ENCODE measurements around the gene BRMS1L. TPM values are rescaled to one million over a fixed set of nuclear protein-coding genes. Genes with fewer than 3 reads are reported as not detected.
A peak's percentile ranks its signal among the peaks of the same experiment; 100 is the strongest.
"Not testable (repeated sequence)": the region's sequence is repeated elsewhere in the genome, so short reads cannot be mapped to it uniquely, and the experiment has no call there.

Gene BRMS1L
- total RNA-seq, 1 donor from 2014 or later: 14.3 TPM

DNA sequence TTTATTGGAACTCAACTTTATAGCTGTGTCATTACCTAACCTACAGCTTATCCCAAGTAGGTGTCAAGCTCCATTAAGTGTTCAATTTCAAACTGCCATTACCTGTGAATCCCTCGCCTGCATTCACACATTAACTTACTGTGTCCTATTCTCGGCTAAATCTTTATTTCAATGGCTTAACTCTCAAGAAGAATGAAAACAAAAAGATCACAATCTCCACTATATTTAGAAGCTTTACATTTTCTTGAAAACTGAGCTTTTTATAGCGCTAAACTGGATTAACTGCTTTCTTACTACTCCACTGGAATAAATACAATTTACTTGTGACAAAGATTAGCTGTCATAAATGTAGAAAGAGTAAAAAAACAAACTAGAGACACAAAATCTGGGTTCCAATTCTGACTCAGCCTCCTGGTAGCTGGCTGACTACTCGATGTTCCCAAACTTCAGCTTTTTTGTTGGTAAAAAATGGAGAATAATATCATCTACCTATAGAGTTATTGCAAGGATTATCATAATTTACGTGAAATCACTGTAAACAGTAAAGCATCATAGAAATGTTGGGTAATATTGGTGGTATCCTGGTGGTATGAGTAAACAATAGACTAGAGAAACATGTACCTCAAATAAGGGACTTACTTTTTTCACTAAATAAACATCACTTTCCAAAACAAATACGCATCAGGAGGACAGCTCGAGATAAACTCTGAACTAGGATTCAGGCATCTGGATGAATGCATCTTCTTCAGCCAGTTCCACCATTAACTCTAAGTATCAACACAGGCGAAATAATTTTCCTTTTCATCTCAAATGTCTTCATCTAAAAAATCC, 18.8 kb upstream of the BRMS1L start:
- H3K4me3 ChIP-seq: peak overlapping the region; percentile 78
- Mint-ChIP-seq H3K27ac (no peak overlapping the region), H3K4me1 (peaks cover 17% of the 10 kb centered on the region)

DNA sequence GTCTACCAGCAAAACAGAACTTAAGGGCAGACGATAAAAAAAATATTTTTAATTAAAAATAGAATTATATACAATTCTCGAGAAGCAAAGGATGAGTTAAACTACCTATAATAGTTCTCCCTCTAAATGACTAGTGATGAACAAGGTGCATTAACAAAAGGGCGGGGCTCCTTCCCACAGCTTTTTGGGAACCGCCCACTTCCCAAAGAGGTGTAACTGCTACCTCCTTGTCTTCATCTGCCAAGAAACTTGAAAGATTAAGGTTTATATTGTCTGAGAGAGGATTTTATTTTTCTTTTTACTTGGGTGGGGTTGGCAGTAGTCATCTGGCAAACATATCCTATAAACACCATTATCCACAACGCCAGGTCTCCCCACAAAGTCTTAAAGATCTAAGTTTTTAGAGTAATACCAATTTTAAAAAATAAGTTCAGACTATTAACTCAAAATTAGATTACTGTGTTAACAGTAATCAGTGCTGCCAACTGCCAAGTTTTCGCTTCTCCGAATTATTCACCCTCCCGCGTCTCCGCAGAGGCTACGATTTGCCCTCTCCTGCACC, 18.0 kb upstream of the BRMS1L start:
- no peaks in the 10 kb centered on the region for H3K27me3 Mint-ChIP-seq (ENCODE audit: insufficient read depth, low read depth)
- peak overlapping the region; percentile 51 for H3K9ac ChIP-seq
- peak overlapping the region; percentile 92 for H3K4me2 ChIP-seq
- H3K4me3 ChIP-seq: peak overlapping the region; percentile 78
- no peaks in the 10 kb centered on the region for H3K9me3 Mint-ChIP-seq
- H3K9me3 ChIP-seq (ENCODE audit: low read depth): no peaks in the 10 kb centered on the region
- H3K79me2 ChIP-seq (ENCODE audit: low read depth): peaks cover 45% of the 10 kb centered on the region
- TF ChIP-seq EZH2 (IDR thresholded peaks at IDR 0.05) (no peak), EZH2phosphoT487 (IDR thresholded peaks at IDR 0.05) (no peak)
- H2AFZ ChIP-seq (replicated peaks): peak overlapping the region; percentile 83
- H3K4me3 Mint-ChIP-seq: peak overlapping the region; percentile 96
- peak overlapping the region; percentile 73 for H3K27ac ChIP-seq
- H3K27me3 ChIP-seq: no peaks in the 10 kb centered on the region
- H4K20me1 ChIP-seq (ENCODE audit: low read depth): peaks cover 11% of the 10 kb centered on the region
- DNase-seq (ENCODE audit: low spot score): peak; percentile 43
- peaks cover 18% of the 10 kb centered on the region for H3K4me1 ChIP-seq
- H3K36me3 Mint-ChIP-seq: peaks cover 4% of the 10 kb centered on the region
- H3F3A ChIP-seq (ENCODE audit: low read depth): peaks cover 24% of the 10 kb centered on the region
- H3K36me3 ChIP-seq: no peaks in the 10 kb centered on the region
- H3K27ac Mint-ChIP-seq: peak overlapping the region; percentile 53
- H3K4me1 Mint-ChIP-seq: peaks cover 17% of the 10 kb centered on the region

More for the DNA sequence above, 18.8 kb upstream of the BRMS1L start:
- Histone ChIP-seq H3K9ac (no peak overlapping the region), H3K79me2 (ENCODE audit: low read depth) (peaks cover 51% of the 10 kb centered on the region), H3K9me3 (ENCODE audit: low read depth) (no peaks in the 10 kb centered on the region), H4K20me1 (ENCODE audit: low read depth) (peaks cover 11% of the 10 kb centered on the region), H3K36me3 (no peaks in the 10 kb centered on the region), H3K4me2 (peak overlapping the region; percentile 92), H3F3A (ENCODE audit: low read depth) (peaks cover 24% of the 10 kb centered on the region), H3K27ac (no peak overlapping the region), H3K27me3 (no peaks in the 10 kb centered on the region), H3K4me1 (peaks cover 18% of the 10 kb centered on the region), H2AFZ (replicated peaks) (no peak overlapping the region)
- Mint-ChIP-seq H3K36me3 (peaks cover 4% of the 10 kb centered on the region), H3K4me3 (peak overlapping the region; percentile 96), H3K27me3 (ENCODE audit: insufficient read depth, low read depth) (no peaks in the 10 kb centered on the region), H3K9me3 (no peaks in the 10 kb centered on the region)
- DNase-seq (ENCODE audit: low spot score): no peak
- TF ChIP-seq EZH2phosphoT487 (IDR thresholded peaks at IDR 0.05): no peak
- TF ChIP-seq, protein P1, sequence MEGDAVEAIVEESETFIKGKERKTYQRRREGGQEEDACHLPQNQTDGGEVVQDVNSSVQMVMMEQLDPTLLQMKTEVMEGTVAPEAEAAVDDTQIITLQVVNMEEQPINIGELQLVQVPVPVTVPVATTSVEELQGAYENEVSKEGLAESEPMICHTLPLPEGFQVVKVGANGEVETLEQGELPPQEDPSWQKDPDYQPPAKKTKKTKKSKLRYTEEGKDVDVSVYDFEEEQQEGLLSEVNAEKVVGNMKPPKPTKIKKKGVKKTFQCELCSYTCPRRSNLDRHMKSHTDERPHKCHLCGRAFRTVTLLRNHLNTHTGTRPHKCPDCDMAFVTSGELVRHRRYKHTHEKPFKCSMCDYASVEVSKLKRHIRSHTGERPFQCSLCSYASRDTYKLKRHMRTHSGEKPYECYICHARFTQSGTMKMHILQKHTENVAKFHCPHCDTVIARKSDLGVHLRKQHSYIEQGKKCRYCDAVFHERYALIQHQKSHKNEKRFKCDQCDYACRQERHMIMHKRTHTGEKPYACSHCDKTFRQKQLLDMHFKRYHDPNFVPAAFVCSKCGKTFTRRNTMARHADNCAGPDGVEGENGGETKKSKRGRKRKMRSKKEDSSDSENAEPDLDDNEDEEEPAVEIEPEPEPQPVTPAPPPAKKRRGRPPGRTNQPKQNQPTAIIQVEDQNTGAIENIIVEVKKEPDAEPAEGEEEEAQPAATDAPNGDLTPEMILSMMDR (IDR thresholded peaks at IDR 0.05): no peak
- no peak for TF ChIP-seq EZH2 (IDR thresholded peaks at IDR 0.05)

DNA sequence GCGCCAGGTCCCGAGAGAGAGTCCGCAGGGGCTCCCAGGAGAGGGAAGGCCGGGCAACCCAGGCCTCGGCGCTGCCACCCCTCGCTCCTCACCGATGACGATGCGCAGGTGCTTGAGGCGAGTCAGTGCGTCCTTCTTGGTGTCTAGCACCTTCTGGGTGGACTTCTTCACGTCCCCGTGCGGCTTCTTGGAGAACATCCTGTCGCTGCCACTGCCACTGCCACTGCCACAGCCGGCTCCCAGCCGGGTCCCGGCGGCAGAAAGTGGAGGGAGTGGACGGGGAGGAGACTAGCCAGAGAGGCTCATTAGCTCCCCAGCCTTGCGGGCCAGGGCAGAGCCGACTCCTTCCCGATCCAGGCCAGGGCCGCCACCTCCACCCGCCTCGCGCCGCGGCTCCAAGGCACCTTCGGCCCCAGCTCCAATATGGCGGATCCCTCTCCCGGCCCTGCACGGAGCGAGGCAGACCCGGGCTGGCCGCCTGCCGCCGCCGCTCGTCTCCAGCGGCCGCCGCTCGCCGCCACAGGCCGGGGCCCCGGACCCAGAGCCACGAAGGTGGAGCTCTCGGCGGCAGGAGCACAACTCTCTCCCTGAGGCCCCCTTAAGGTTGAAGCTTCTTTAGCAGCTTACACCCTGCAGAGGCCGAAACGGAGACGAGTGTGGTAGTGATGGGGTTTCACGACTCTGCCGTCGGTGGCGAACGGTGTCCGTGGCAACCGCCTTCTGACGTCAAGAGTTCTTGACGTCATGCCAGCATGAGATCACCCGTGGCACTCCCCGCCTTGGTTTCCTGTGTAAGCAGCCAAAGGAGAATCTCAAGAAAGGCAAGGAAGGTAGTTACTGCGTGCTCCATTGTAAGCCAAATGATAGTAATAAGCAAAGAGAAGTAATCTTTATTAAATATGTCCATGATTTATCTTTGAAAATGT, 17.2 kb upstream of the BRMS1L start, which contains the start of gene RALGAPA1:
Gene RALGAPA1, minus strand, starts transcription at position 658 of the 926 bp plus-strand sequence. Its CDS starts 460 bp downstream, at position 198.
- Histone ChIP-seq H3K9ac (peak within 1 kb of the TSS; percentile 51), H3K27ac (peak within 1 kb of the TSS; percentile 73)

More for the DNA sequence above, 17.2 kb upstream of the BRMS1L start, which contains the start of gene RALGAPA1:
- Histone ChIP-seq H3F3A (ENCODE audit: low read depth) (peaks cover 24% of the 10 kb centered on the region), H3K4me3 (peak within 1 kb of the TSS; percentile 78), H4K20me1 (ENCODE audit: low read depth) (peaks cover 11% of the 10 kb centered on the region), H2AFZ (replicated peaks) (peak within 1 kb of the TSS; percentile 83), H3K79me2 (ENCODE audit: low read depth) (peaks cover 39% of the 10 kb centered on the region), H3K4me1 (peaks cover 18% of the 10 kb centered on the region), H3K4me2 (peak within 1 kb of the TSS; percentile 92)
- not testable (repeated sequence) for H3K36me3 ChIP-seq; H3K36me3 Mint-ChIP-seq; H3K9me3 Mint-ChIP-seq; H3K9me3 ChIP-seq (ENCODE audit: low read depth); H3K27me3 ChIP-seq; H3K27me3 Mint-ChIP-seq (ENCODE audit: insufficient read depth, low read depth)
- Mint-ChIP-seq H3K4me1 (peaks cover 17% of the 10 kb centered on the region), H3K27ac (peak within 1 kb of the TSS; percentile 53), H3K4me3 (peak within 1 kb of the TSS; percentile 96)
- TF ChIP-seq, protein P1 (IDR thresholded peaks at IDR 0.05): peak; percentile 50
- peak; percentile 97 for DNase-seq (ENCODE audit: low spot score)

Data from neural progenitor cell (in vitro differentiated cells).